ENCODE results near the gene HTRA1.

DNA sequence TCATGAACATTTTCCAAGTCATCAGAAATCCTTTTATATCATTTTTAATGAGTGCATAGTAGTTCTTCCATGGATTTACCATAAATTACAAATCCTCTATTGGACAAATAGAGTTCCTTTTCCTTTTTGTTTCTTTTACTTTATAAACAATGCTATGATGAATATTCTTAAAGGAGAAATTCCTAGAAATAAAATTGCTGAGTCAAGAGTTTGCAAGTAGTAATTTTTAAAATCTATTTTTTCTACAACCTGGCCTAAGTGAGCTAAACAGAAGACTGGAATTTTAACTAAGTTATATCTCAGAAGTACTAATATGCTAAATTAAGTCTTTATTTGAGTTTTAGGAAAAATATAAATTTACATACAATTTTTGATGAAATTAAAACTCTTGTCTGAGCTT, 48.0 kb upstream of the HTRA1 start:
- TF ChIP-seq, protein P1, sequence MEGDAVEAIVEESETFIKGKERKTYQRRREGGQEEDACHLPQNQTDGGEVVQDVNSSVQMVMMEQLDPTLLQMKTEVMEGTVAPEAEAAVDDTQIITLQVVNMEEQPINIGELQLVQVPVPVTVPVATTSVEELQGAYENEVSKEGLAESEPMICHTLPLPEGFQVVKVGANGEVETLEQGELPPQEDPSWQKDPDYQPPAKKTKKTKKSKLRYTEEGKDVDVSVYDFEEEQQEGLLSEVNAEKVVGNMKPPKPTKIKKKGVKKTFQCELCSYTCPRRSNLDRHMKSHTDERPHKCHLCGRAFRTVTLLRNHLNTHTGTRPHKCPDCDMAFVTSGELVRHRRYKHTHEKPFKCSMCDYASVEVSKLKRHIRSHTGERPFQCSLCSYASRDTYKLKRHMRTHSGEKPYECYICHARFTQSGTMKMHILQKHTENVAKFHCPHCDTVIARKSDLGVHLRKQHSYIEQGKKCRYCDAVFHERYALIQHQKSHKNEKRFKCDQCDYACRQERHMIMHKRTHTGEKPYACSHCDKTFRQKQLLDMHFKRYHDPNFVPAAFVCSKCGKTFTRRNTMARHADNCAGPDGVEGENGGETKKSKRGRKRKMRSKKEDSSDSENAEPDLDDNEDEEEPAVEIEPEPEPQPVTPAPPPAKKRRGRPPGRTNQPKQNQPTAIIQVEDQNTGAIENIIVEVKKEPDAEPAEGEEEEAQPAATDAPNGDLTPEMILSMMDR (IDR thresholded peaks at IDR 0.05) = no peak
- no peak for TF ChIP-seq POLR2A (IDR thresholded peaks at IDR 0.05)

All from lower leg skin (tissue), 3 donors.